Measurements from ENCODE around the gene CPM.
A peak's percentile ranks its signal among the peaks of the same experiment; 100 is the strongest.

The CPM gene

DNA sequence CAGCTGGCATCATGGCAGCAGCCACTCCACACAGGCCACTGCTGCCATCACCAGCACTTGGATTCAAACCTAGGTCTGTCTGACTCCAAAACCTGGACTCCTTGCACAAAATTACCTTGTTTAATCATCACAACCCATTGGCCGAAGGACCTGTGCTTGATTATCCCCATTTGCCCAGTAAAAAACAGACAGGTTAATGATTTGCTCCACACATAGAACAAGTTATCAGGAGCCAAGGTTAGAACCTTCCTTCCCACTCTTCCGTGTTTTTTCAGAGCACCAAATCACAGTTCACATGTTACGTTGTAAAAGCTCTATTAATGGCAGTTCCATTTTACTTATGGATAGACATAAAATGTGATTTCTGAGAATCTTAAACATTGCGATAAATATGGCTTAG, 23.5 kb upstream of the CPM start:
- no peak for DNase-seq (ENCODE audit: low read depth)

DNA sequence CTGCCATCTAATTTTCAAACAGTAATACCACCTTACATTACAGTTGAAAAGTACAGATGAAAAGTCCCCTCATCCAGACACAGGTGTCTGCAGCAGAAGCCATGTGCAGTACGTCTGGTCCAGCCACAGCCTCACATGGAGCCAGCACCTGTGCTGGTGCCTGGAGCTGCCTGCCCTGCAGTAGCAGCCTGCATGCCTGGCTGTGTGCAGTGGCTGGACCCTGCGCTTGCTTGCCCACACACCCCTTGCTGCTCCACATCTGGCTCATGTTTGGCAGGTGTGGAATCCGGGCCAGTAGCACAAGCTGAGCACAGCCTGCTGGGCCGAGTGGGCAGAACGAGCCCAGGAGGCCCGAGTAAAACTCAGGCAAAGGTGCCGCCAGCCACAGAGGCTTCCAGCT, 21.8 kb upstream of the CPM start:
- DNase-seq (ENCODE audit: low read depth), result no peak

DNA sequence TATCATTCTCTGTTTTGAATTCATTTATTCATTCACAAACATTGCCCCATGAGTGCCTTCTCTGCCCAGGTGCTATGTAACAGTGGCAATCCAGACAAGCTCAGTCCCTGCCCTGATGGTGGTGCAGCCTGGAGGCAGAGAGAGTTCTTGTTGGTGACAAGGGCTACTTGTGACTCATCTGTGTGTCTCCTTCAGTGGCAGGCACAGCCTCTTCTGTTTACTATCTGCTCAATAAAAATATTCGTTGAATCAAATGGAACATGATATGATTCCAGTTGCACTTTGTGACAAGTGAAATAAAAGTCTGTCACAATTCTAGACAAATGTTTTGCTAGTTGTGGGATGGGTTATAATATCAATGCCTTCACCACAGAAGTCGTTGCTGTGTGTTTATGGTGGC, 20.6 kb upstream of the CPM start:
- no peak for DNase-seq (ENCODE audit: low read depth)

DNA sequence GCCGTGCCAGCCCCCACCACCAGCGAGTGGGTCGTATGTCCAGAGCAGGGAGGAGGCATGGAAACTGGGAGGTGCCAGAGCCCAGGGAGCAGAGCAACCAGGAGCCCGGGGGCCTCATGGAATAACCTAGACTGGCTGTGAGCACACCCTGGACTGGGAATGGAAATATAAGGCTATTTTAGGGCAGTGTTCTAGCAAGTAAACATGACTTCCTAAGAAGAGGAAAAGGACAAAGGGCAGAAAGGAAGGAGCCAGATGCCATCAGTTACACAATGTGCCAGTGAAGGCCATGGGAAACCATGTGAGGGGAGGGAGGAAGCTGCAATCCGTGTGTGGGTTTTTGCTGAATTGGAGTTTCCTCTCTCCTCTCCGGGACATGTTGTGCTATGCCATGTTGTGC, 18.7 kb upstream of the CPM start:
- DNase-seq (ENCODE audit: low read depth), result peak; percentile 61

DNA sequence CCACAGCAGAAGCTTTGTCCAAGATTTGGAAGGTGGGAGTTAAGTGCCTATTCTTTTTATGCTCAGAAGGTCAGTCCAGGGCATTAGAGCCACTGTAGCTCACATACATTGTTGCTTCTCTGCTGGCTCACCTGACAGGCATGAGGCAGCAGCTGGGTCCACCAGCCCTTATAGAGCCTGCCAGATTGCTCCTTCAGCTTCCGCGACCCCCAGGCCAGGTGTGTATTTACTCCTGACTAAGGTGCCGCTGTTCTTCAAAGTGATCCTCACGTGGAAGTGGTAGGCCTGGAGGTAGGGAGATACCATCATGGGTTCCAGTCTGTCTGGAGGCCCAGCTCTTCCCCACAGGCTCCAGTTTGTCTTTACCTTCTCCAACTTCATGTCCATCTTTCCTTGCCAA, 17.5 kb upstream of the CPM start:
- DNase-seq (ENCODE audit: low read depth), result no peak

DNA sequence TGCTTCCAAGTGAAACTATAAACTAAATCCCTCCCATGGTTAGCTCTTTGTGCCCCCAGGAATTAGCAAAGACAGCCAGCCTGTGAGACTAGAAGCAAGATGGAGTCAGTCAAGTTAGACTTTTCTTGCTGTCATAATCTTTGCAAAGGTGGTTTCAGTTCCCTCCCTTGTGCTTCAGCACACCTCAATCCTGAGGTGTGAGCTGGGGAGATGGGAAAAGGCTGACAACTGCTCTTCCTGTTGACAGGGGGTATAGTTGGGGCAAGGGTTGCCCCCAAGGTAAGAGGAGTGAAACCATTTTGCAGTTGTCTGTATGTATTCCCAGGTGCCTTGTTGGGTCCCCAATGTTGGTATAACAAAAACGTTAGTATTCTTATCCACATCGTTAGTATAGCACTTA, 12.3 kb upstream of the CPM start:
- no peak for DNase-seq (ENCODE audit: low read depth)

DNA sequence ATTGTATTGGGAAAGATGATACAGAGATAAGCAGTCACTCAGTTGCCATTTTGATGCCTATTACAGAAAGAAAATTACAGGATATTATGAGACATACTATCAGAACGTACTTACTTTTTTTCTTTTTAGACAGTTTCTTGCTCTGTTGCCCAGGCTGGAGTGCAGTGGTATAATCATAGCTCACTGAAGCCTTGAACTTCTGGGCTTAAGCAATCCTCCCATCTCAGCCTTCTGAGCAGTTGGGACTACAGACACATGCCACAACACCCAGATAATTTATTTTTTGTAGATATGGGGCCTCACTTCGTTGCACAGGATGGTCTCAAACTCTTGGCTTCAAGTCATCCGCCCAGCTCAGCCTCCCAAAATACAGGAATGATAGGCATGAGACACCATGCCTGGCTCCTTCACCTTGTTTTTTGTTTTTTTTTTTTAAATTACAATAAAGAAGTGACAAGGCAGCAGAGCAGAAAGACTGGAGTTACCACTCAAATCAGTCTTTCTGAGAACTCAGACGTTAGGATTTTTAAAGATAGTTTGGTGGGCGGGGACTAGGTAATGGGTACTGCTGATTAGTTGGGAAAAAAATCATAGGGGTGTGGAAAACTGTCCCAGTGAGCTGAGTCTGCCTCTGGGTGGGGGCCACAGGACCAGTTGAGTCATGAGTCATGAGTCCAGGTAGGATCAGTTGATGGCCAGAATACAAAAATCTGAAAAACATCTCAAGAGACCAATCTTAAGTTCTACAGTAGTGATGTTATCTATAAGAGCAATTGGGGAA, 11.5 kb upstream of the CPM start:
- DNase-seq (ENCODE audit: low read depth), result no peak

DNA sequence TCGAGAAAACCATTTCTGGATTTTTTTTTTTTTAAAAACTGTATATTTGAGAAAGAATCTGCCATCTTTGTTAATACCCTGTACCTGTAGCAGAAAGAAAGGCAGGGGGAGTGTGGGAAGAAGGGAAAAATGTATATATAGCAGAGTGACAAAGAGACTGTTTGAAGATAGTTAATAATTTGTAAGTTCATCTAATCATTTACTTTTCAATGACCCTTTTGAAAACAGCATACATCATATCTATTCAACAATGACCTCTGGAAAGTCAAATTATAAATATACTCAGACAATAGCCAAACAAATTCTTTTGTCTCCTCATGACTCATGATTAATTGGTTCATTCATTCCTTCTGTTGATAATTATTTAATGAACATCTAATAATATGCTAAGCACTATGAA, 10.9 kb upstream of the CPM start:
- DNase-seq (ENCODE audit: low read depth), result no peak

DNA sequence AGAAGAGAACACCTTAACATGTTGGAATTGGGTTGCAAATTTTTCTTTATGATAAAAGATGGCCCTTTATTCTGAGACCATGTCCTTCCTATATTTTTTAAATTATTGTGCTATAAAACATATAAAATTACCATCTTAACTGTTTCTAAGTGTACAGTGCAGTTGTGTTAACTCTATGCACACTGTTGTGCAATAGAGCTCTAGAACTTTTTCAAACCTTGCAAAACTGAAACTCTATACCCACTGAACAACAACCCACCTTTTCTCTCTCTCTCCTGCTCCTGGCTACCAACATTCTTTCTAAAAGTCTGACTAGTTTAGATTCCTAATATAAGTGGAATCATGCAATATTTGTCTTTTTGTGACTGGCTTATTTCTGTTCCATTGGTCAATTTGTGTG, 7.8 kb upstream of the CPM start:
- DNase-seq (ENCODE audit: low read depth), result no peak

DNA sequence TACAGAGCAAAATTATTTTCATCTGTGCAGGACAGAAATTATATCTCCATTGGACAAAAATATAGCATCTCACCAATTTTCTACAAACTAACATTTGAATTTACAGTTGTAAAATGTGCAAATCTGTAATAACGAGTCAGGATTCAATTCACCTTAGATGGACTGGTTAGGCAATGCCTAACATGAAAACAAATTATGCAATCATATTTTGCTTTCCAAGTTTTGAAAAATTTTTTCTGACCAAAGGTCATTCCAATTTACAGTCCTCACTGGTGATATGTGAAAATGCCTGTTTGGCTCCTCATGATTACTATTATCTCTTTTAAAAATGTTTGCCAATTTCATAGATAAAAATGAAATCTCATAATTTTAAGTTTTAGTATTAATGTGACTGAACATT, 6.5 kb upstream of the CPM start:
- DNase-seq (ENCODE audit: low read depth), result no peak

DNA sequence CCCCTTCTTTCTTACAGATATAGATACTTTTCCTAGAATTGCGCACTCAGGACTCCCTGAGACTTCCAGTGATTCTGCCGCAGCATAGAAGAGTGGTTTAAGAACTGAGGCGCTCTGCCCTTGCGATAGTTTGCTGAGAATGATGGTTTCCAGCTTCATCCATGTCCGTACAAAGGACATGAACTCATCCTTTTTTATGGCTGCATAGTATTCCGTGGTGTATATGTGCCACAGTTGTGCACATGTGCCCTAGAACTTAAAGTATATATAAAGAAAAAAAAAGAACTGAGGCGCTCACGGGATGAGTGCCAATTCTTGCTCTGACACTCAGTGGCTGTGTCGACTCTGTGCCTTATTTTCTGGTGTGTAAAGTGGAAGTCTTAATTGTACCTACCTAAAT, 1.4 kb upstream of the CPM start:
- DNase-seq (ENCODE audit: low read depth), result no peak

DNA sequence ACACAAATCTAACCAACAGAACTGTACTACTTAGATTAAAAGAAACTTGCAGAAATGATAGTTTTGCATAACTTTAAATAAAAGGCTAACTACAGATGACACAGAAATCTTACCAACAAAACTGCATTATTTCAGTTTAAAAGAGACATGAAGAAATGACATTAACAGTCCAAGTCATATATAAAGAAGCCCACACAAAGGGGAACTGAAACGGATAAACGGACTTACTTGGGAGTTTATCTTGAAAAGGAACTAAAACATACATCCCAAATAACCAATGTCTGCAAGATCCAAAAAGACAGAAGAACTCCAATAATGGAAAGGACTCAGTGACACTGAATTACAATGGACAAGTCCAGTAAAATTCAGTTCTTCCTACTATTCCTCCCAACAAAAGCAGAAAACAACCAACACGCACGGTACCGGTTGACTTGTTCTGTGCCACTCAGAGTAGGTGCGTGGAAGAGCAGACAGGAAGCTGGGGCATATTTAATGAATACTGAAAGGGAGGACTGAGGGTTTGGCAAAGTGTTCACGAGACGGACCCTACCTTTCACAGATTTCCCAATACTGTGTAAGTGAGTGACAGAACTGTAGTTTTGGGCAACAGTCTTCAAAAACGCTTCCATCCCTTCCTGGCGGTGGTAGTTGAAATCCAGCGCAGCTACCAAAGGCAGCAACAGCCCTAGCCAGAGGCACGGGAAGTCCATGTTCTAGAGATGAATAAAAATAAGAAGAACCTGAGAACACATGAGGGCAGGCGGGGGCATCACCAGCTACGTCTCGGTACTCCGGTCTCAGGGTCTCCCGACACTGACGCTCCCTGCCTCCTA, 627 bp downstream of the CPM start:
- no peak for DNase-seq (ENCODE audit: low read depth)

DNA sequence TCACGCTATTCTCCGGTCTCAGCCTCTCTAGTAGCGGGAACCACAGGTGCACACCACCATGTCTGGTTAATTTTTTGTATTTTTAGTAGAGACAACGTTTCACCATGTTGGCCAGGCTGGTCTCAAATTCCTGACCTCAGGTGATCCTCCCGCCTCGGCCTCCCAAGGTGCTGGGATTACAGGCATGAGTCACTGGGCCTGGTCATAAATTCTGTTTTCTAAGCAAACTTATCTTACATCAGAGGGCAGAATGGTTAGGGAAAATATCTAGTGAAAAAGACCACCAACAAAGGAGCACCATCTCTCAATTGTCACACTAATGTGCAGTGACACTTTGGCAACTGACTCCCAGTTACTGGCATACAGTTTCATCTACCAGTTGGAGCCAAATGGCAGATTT, 2.8 kb downstream of the CPM start:
- DNase-seq (ENCODE audit: low read depth), result no peak

DNA sequence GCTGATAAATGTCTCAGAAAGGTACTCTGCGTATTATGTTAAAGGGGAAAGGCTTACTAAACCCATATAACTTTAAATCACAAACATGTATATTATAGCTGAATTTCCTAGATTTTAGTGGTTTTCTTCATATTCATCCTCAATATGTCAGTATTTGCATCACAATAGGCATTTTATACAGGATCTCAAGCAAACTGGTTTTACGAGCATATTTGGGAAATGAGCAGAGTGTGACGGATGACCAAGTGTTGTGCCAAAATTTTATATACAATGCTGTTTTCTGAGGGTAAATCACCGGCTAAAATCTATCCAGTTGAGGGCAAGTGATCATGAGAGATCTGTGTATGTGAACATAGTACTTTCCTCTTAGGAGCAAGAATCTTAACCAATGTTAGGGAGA, 8.4 kb downstream of the CPM start:
- no peak for DNase-seq (ENCODE audit: low read depth)

DNA sequence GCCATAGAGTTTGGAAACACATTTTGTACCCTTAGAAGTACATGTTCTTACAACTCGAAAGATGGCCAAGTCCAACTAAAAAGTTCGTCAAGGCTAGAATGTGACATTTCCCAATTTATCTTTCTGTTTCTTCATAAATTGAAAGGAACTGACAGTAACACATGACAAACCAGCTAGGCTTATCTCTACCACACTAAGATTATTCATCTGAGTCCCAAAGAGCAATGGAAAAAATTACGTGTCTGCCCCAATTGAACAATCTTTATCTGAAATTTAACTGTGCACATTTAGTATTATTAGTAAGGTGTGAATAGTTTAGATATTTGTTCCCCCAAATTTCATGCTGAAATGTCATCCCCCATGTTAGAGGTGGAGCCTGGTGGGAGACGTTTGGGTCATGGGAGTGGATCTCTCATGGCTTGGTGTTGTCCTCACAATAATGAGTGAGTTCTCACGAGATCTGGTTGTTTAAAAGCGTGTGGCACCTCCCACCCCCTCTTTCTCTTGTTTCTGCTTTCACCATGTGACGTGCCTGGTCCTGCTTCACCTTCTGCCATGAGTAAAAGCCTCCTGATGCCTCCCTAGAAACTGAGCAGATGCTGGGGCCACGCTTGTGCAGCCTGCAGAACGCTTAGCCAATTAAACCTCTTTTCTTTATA, 13.3 kb downstream of the CPM start:
- DNase-seq (ENCODE audit: low read depth), result no peak

DNA sequence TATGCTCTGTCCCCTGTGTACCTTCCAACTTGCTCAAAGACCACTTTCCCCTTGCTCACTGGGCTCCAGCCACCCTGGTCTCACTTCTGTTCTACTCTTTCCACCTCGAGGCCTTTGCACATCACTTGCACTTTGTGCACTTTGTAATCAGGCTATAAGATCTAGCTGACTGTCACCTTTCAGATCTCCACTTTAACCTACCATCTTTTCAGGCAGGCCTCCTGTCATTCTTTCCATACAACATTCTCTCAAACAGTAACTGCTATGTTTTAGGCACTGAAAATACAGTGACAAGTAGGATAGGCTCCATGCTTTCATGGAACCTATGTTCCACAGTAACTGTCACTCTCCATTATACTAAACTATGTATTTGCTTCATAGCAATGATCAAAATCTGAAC, 14.0 kb downstream of the CPM start:
- DNase-seq (ENCODE audit: low read depth), result no peak

DNA sequence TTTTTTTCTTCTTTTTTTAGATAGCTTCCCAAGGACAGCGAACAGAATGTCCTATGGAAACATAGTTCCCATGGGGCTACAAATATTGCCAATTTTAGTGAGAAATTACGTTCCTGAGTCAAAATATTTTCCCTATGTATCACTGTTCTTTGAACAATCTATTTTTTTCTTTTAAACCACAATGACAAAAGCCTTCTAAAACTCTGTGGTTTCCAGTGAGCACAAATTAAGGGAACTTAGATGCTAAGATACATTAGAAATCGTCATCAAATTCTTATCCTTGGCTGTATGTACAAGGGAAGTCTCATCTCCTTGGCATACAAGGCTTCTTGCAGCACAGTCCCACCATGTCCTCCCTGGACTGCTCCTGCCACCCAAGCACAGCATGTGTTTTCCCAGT, 17.9 kb downstream of the CPM start:
- DNase-seq (ENCODE audit: low read depth), result peak; percentile 96

DNA sequence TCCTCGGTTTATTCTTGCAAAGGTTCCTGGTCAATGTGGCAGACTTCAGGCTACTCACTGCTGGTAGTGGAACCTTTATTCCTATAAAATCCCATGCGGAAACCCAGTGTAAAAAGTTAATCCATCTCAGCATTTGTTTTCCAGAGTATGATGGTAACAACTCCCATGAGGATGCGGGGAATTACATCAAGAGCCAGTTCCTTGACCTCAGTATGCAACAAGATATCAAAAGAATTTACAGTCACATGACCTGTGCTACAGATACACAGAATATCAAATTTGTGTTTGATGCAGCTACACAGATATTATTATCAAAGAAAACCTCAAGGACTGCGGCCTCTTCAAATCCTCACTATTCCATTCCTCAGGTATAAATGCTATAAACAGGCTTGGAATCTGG, 19.3 kb downstream of the CPM start:
- peak; percentile 80 for DNase-seq (ENCODE audit: low read depth)

DNA sequence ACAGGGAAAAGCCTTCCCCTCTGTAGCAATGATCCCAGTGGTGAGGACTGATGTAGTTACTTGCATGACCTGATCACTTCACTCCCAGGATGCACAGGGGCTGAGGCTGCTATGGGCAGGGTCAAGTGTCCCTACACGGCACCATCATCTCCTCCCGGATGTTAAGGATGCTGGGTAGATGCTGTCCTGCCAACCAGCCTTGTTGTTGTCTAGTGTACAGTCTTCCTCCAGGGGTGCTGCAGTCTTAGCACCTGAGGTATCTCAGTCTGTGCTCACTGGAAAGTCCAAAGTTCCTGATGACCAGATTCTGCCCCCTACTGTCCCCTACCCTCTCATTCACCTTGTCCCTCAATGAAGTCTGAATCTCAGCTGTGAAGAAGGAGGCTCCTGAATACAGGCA, 20.1 kb downstream of the CPM start:
- no peak for DNase-seq (ENCODE audit: low read depth)

DNA sequence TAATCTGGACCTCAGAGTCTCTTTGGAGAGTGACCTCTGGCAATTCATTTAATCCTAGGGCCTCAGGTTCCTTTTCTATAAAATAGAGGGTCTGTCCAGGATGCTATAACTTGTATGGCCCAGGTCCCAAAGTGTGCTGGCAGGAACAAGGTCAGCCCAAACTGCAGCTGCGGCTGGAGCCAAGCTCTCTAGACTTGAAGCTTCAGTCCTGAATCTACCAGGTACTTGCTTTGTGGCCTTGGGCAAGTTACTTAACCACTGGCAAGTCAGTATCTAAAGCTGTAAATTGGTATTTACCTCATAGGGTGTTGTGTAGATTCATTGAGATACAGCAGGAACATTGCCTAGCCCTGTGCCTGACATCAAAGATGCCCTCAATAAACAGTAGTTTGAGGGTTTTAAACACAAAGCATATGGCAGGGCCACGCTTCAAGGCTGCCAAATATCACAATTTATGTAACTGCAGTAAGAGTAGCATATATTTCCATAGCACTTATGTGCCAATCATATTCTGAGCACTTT, 21.7 kb downstream of the CPM start:
- DNase-seq (ENCODE audit: low read depth), result no peak

DNA sequence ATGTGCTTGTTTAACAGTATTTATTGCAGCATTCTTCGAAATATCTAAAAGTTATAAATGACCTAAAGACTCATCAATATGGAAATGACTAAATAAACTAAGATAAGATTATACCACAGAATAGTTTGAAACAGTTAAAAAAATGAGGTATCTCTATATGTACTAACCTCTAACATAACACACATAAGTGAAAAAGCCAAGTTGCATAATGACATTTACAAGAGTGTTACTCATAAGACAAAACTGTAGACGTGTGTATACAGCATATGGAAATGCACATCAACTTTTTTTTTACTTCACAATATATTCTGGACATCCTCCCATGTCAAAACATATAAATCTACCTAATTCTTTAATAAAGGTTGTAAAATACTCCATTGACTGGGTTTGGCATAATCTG, 22.8 kb downstream of the CPM start:
- DNase-seq (ENCODE audit: low read depth), result no peak

DNA sequence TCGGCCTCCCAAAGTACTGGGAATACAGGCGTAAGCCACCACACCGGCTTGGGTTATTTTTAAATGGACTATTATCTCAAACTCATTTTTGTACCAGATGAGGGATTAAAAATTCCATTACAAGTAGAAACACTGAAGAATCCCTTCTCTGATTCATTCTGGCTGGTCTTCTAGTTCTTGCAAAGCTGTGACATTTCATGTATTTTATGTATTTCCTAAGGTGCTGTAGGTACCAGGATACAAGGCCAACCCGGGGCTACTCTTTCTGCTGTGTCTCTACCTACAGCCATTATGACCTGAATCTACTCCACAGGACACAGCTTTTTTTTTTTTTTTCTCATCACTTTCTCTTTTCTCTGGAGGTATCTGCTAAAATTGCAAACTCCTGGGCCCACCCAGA, 24.9 kb downstream of the CPM start:
- DNase-seq (ENCODE audit: low read depth), result no peak

DNA sequence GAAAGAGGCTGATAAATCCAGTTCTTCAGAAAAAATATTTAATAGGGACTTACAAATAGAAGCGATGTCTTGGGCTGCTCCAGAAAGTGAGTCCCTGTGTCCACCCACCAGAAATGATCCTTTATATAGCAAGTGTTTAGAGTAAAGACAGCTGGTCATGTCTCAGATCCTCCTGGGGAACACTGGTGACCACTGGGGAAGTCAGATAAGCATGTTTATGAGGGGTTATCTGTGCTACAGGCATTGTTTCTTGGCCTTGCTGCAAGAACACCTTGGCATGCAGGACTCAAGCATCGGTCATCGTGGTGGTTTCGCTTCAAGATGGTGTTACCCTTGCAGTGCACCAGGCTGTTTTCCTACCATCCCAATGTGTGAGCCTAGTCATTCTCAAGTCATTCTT, 27.2 kb downstream of the CPM start:
- DNase-seq (ENCODE audit: low read depth), result no peak
